ENCODE results near the gene WNT7A. TPM values are rescaled to one million over a fixed set of nuclear protein-coding genes. Genes with fewer than 3 reads are reported as not detected.

Gene WNT7A
- total RNA-seq, 1 experiment from 2014 or later, result not detected

DNA sequence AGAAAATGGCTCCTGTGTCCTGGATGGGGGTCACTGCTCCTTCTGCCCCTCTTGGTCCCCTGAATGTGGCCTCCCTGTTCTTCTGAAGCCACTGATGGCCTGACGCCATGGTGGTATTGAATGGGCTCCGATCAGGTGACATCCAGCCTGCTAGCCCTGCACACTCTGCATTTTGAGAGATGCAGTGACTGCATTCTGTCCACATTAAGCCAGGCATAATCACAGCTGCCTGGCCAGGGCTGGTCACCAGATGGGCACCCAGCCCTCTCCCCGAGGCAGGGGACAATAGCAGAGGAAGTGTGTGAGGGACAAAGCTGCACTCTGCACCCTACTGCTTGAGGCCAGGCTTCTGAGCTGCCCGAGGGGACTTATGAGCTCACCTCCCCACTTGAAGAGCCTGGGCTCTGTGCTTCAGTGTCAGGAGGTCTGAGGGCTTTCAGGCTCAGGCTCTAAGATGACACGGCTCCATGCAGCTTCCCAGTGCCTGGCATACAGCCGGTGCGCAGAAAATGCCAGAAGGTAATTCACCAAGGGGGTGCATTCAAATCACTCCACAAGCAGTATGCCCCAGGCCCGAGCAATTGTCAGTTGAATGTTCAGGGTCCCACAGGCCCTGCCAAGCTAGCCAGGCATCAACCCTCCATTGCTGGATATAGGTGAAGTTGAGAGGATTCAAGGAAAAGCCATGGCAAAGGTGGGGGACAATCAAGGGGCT is 56.8 kb downstream of the WNT7A start:
- Histone ChIP-seq H2BK20ac (ENCODE audit: low read depth, low read length, poor library complexity, severe bottlenecking) (no peak overlapping the region), H3K79me2 (ENCODE audit: insufficient read depth, low read length) (no peaks in the 10 kb centered on the region), H3K18ac (ENCODE audit: insufficient read length, low read depth, low read length) (no peak overlapping the region), H3K9ac (ENCODE audit: extremely low read depth, insufficient read length, low read length) (no peak overlapping the region), H3K4me1 (ENCODE audit: insufficient read depth, low read length) (no peaks in the 10 kb centered on the region), H2AFZ (ENCODE audit: low read length) (no peak overlapping the region), H2AK5ac (ENCODE audit: insufficient read length, low read length) (no peak overlapping the region), H3K27ac (ENCODE audit: insufficient read length, low read depth, low read length) (no peak overlapping the region), H3K9me3 (ENCODE audit: control insufficient read depth, low read depth, low read length) (no peaks in the 10 kb centered on the region), H2BK15ac (ENCODE audit: low read depth, low read length) (no peak overlapping the region), H3K27me3 (ENCODE audit: insufficient read depth, low read length) (no peaks in the 10 kb centered on the region), H3K4ac (ENCODE audit: low read depth, low read length) (no peak overlapping the region), H3K56ac (ENCODE audit: insufficient read length, low read depth, low read length) (no peak overlapping the region), H3K23ac (ENCODE audit: insufficient read length, low read depth, low read length) (no peak overlapping the region), H2BK5ac (ENCODE audit: insufficient read length, low read length) (no peak overlapping the region), H3T11ph (ENCODE audit: low read length) (no peak overlapping the region), H3K14ac (ENCODE audit: insufficient read depth, low read length) (no peak overlapping the region), H2BK120ac (ENCODE audit: low read depth, low read length, poor library complexity, severe bottlenecking) (no peak overlapping the region), H2BK12ac (ENCODE audit: insufficient read length, low read depth, low read length) (no peak overlapping the region), H3K79me1 (ENCODE audit: insufficient read depth, low read depth, low read length, poor library complexity, severe bottlenecking) (no peaks in the 10 kb centered on the region), H3K4me2 (ENCODE audit: insufficient read depth, insufficient read length, low read length) (no peak overlapping the region), H4K20me1 (ENCODE audit: control insufficient read depth, insufficient read depth, insufficient read length) (no peaks in the 10 kb centered on the region), H4K5ac (ENCODE audit: insufficient read length, low read depth, low read length) (no peak overlapping the region), H4K8ac (replicated peaks; ENCODE audit: insufficient read length, low read depth, low read length) (no peak overlapping the region), H4K91ac (ENCODE audit: insufficient read length, low read depth, low read length) (no peak overlapping the region), H3K23me2 (ENCODE audit: insufficient read length, low read depth, low read length, poor library complexity, severe bottlenecking) (no peaks in the 10 kb centered on the region)
- DNase-seq, result no peak
- no peak overlapping the region for H3K4me3 Mint-ChIP-seq
- TF ChIP-seq, protein P1, sequence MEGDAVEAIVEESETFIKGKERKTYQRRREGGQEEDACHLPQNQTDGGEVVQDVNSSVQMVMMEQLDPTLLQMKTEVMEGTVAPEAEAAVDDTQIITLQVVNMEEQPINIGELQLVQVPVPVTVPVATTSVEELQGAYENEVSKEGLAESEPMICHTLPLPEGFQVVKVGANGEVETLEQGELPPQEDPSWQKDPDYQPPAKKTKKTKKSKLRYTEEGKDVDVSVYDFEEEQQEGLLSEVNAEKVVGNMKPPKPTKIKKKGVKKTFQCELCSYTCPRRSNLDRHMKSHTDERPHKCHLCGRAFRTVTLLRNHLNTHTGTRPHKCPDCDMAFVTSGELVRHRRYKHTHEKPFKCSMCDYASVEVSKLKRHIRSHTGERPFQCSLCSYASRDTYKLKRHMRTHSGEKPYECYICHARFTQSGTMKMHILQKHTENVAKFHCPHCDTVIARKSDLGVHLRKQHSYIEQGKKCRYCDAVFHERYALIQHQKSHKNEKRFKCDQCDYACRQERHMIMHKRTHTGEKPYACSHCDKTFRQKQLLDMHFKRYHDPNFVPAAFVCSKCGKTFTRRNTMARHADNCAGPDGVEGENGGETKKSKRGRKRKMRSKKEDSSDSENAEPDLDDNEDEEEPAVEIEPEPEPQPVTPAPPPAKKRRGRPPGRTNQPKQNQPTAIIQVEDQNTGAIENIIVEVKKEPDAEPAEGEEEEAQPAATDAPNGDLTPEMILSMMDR (conservative IDR thresholded peaks at IDR 0.05), result no peak
- H3K36me3 Mint-ChIP-seq (ENCODE audit: insufficient read depth in 1 of 3, low read depth in 3 of 3), result no peaks in the 10 kb centered on the region; a peak in 1 of 7 replicates
- peaks cover 8 to 15% of the 10 kb centered on the region in 2 experiments; a peak in 3 of 4 replicates for H3K4me1 Mint-ChIP-seq
- no CpG with 5 or more reads among the region's 8 CpGs for WGBS (ENCODE audit: extremely low coverage, insufficient read length, low lambda C conversion rate)
- peaks cover 7% of the 10 kb centered on the region for H3K27me3 Mint-ChIP-seq (ENCODE audit: low read depth)
- H3K9me3 Mint-ChIP-seq, result no peaks in the 10 kb centered on the region; a peak in 2 of 5 replicates
- H3K27ac Mint-ChIP-seq, result no peak overlapping the region; a peak in 1 of 7 replicates

Measured in H9 (cell line).